ENCODE data around the gene ARHGDIA.

The ARHGDIA gene

DNA sequence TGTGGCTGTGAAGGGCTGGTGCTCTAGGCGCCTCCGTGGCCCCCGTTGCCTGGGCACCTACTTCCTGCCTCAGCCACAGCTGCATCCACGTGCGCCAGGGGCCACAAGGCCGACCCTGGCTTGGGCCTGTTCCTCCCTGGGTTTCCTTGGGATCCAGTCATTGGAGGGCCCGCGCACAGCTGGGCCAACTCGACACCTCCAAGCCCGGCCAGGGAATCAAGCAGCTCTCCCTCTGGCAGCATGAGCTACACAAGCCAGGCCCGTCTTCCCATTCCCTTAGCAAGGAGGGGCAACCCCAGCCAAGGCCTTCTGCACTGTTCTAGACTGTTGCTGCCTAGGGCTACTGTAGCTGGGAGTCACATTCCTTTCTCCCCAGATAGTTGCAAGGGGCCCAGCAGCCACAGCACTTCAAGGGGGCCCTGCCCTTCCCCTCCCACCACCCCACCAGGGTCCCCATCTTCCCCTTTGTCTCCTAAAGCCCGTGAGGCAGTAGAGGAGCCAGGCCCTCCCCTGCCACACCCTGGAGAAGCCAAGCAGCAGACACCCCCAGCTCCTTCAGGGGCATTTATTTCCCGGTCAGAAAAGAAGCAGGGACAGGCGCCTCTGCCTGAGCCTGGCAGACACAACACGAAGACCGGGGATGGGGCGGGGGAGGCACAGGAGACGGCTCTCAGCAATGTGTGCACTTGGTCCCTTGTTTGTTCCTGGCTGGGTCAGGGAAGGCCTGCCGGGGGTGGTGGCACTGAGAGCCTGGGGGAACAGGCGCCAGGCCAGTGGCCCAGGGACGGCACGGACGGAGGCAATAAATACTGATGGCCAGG is 3.8 kb downstream of the ARHGDIA start:
- DNase-seq (ENCODE audit: low spot score), result no peak
- in situ Hi-C loops (cut with MboI; ENCODE audit: low pct_unique_long_range_greater_than_20kb, low sequenced_read_pairs, unreplicated experiment), result no loop called here
- TF ChIP-seq, protein P1, sequence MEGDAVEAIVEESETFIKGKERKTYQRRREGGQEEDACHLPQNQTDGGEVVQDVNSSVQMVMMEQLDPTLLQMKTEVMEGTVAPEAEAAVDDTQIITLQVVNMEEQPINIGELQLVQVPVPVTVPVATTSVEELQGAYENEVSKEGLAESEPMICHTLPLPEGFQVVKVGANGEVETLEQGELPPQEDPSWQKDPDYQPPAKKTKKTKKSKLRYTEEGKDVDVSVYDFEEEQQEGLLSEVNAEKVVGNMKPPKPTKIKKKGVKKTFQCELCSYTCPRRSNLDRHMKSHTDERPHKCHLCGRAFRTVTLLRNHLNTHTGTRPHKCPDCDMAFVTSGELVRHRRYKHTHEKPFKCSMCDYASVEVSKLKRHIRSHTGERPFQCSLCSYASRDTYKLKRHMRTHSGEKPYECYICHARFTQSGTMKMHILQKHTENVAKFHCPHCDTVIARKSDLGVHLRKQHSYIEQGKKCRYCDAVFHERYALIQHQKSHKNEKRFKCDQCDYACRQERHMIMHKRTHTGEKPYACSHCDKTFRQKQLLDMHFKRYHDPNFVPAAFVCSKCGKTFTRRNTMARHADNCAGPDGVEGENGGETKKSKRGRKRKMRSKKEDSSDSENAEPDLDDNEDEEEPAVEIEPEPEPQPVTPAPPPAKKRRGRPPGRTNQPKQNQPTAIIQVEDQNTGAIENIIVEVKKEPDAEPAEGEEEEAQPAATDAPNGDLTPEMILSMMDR (IDR thresholded peaks at IDR 0.05; ENCODE audit: extremely low read depth, insufficient read depth, missing control alignments), result no peak

GRCh38 chr17:81866440-81867169 is 4.5 kb downstream of the ARHGDIA start:
- in situ Hi-C loops (cut with MboI; ENCODE audit: low pct_unique_long_range_greater_than_20kb, low sequenced_read_pairs, unreplicated experiment), result no loop called here
- no peak for DNase-seq (ENCODE audit: low spot score)

GRCh38 chr17:81865733-81866439 is 5.3 kb downstream of the ARHGDIA start:
- in situ Hi-C loops (cut with MboI; ENCODE audit: low pct_unique_long_range_greater_than_20kb, low sequenced_read_pairs, unreplicated experiment), result no loop called here
- TF ChIP-seq, protein P1 (IDR thresholded peaks at IDR 0.05; ENCODE audit: extremely low read depth, insufficient read depth, missing control alignments), result no peak
- DNase-seq (ENCODE audit: low spot score), result no peak

More at GRCh38 chr17:81866440-81867169, 4.5 kb downstream of the ARHGDIA start:
- TF ChIP-seq, protein P1 (IDR thresholded peaks at IDR 0.05; ENCODE audit: extremely low read depth, insufficient read depth, missing control alignments), result no peak

GRCh38 chr17:81865358-81865732 is 5.8 kb downstream of the ARHGDIA start:
- no peak for DNase-seq (ENCODE audit: low spot score)
- in situ Hi-C loops (cut with MboI; ENCODE audit: low pct_unique_long_range_greater_than_20kb, low sequenced_read_pairs, unreplicated experiment), result no loop called here
- TF ChIP-seq, protein P1 (IDR thresholded peaks at IDR 0.05; ENCODE audit: extremely low read depth, insufficient read depth, missing control alignments), result no peak

DNA sequence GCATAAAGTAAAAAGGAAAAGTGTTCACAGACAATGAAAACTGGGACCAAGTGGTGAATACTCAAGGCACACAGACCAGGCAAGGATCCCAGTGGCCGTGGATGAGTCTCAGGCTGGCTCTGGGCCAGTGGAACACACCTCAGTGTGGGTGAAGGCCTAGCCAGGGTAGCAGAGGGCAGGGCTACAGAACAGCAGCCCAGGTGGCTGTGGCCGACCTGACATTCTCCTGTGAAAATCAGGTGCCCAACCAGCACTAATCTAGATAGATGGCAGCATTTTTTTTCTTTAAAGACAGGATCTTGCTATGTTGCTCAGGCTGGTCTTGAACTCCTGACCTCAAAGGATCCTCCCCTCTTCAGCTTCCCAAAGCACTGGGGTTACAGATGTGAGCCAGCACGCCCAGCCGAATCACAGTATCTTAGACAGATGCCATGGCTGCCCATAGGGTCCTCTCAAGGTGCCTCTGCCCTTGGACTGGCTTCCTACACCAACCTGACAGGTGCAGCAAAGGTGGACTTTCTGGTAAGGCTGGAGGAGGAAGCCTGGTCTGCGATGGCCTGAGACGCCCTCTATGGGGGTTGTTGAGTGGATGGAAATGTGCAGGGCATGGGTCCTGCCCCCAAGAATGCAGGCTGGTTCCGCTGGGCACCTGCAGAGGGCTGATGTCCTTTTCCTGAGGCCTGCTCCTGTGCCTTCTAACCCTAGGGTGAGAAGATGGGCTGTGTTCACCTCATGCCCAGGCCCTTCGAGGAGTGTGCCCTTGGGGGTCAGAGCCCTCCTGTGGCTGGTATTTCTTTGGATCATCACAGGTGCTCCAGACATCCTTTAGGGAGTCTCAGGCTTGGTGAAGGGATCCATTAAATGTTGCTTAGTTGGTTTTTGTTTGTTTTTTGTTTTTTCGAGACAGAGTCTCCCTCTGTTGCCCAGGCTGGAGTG is 7.0 kb downstream of the ARHGDIA start:
- TF ChIP-seq, protein P1 (IDR thresholded peaks at IDR 0.05; ENCODE audit: extremely low read depth, insufficient read depth, missing control alignments), result no peak
- no peak for DNase-seq (ENCODE audit: low spot score)
- in situ Hi-C loops (cut with MboI; ENCODE audit: low pct_unique_long_range_greater_than_20kb, low sequenced_read_pairs, unreplicated experiment), result no loop called here

All from GM13977 (cell line).